Adipocyte (in vitro differentiated cells): ENCODE measurements around the gene ISX.

Experiments used
- DNase-seq: peaks from one replicate; pipeline ENCODE4 v3.0.0-alpha.2; 2015; ENCODE audit warnings: low read depth
- H3K27me3 ChIP-seq: replicated peaks from 2 replicates; pipeline ENCODE4 v1.7.0; 2013; ENCODE audit warnings: mild to moderate bottlenecking, low read length, moderate library complexity; ENCODE audit not compliant: control insufficient read depth, insufficient read depth
- H3K36me3 ChIP-seq: 2 replicates; pipeline ENCODE4 v1.7.0; 2013; ENCODE audit warnings: low read length, mild to moderate bottlenecking, moderate library complexity; ENCODE audit not compliant: control insufficient read depth, insufficient read depth, severe bottlenecking
- H3K4me1 ChIP-seq: 2 replicates; pipeline ENCODE4 v1.7.0; 2013; ENCODE audit warnings: mild to moderate bottlenecking, low read length, moderate library complexity; ENCODE audit not compliant: control insufficient read depth, insufficient read depth
- H3K4me3 ChIP-seq: 2 replicates; pipeline ENCODE4 v1.7.0; 2013; ENCODE audit warnings: mild to moderate bottlenecking, low read length, moderate library complexity
- H3K9ac ChIP-seq: 2 replicates; pipeline ENCODE4 v1.7.0; 2013; ENCODE audit warnings: mild to moderate bottlenecking, low read length, moderate library complexity
- H3K9me3 ChIP-seq: 2 replicates; pipeline ENCODE4 v1.7.0; 2013; ENCODE audit warnings: mild to moderate bottlenecking, low read length, moderate library complexity; ENCODE audit not compliant: control insufficient read depth

Gene ISX

DNA sequence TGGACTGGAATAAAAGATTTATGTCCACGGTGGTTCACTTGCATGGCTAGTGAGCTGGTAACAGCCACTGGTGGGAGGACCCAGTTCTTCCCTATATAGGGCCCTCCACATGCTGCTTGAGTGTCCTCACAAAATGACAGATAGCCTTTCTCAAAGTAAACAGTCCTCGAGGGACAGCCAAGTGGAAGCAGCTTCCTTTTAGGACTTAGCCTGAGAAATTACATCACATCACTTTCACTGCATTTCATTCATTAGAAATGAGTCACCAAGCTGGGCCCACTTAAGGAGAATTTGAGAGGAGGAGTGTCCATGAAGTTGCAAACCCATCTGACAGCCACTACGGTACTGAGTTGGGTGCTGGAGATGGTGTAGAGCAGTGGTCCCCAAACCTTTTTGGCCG lies 7.0 kb downstream of the ISX start:
- Histone ChIP-seq H3K27me3 (no peaks in the 10 kb centered on the region), H3K4me1 (no peaks in the 10 kb centered on the region), H3K9ac (no peak overlapping the region), H3K36me3 (no peaks in the 10 kb centered on the region), H3K9me3 (no peaks in the 10 kb centered on the region), H3K4me3 (no peak overlapping the region)
- peak; percentile 11 for DNase-seq

DNA sequence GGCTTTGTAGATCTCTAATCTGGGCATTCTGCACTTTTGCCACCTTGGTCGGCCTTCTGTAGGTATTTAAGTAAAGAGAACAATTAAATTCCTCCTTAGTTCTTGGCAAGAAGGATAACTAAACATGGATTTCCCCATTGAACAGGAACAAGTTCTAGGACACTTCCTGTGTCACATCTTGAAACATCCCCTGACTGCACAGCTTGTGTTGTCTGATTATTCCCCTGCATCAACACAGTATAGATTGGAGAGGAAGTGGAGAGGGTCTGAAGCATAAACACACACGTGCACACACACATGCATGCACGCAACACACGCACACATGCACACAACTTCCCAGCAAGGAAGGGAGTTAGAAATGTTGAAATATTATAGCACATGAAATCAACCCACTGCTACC lies 8.6 kb downstream of the ISX start:
- no peak for DNase-seq
- H3K4me3 ChIP-seq = no peak overlapping the region
- H3K4me1 ChIP-seq = no peaks in the 10 kb centered on the region
- H3K27me3 ChIP-seq = no peaks in the 10 kb centered on the region
- H3K36me3 ChIP-seq = no peaks in the 10 kb centered on the region
- H3K9ac ChIP-seq = no peak overlapping the region
- no peaks in the 10 kb centered on the region for H3K9me3 ChIP-seq

DNA sequence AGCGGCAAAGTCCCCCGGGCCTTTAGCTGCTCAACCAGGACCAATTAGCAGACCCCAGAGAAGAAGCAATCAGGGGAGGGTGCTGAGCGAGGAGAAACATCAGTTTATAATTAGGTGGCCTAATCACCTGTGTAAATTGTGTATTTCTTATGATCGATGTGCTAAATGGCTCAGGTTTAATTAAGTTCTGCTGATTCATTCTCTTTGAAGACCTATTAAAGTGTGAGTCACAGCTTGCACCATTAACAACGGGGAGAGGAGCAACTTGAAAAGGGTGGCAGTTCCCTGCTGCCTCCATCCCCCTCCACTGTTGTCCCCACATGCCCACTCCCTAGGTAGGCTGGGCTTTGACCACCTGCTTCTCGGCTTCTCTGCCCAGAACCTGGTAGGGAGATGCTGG lies 10.7 kb downstream of the ISX start:
- Histone ChIP-seq H3K4me3 (no peak overlapping the region), H3K36me3 (no peaks in the 10 kb centered on the region), H3K4me1 (no peaks in the 10 kb centered on the region), H3K9ac (no peak overlapping the region), H3K27me3 (no peaks in the 10 kb centered on the region), H3K9me3 (no peaks in the 10 kb centered on the region)
- DNase-seq = no peak

DNA sequence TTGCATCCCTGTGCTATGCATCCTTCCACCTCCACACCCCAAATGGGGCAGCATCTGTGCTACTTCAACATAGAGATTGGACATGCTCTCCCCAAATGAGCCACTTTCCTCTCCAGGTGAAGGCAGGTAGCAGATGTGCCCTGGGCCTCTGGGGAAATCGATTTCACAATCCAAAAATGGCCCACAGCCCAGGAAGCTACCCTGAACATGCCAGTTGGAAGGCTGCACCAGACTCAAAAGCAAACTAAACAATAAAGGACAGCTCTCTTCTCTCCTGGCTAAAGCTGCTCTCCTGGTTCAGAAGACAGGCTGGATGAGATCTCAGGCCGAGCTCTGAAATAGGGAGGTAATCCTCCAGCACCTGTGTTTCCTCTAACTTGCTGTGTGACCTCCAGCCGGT lies 19.7 kb downstream of the ISX start:
- Histone ChIP-seq H3K9ac (no peak overlapping the region), H3K27me3 (no peaks in the 10 kb centered on the region), H3K9me3 (no peaks in the 10 kb centered on the region), H3K4me3 (no peak overlapping the region), H3K36me3 (no peaks in the 10 kb centered on the region), H3K4me1 (no peaks in the 10 kb centered on the region)
- DNase-seq = no peak

DNA sequence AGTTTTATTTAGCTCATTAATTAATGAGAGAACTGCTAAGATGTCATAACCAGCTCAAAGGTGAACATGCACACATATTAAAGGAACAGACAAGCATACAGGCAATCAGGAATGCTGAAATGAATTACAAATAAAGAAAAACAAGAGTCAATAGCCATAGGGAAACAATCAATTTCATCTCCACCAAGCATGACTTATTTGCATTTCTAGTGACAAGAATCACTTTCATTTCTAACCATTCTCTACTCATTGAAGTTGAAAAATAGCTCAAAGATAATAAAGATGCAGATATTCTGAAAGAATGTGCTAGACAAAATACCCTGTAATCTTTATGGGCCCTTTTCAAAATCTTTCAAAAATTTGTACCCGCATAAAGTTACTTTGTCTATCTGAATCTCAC lies 23.2 kb downstream of the ISX start:
- H3K9ac ChIP-seq = no peak overlapping the region

DNA sequence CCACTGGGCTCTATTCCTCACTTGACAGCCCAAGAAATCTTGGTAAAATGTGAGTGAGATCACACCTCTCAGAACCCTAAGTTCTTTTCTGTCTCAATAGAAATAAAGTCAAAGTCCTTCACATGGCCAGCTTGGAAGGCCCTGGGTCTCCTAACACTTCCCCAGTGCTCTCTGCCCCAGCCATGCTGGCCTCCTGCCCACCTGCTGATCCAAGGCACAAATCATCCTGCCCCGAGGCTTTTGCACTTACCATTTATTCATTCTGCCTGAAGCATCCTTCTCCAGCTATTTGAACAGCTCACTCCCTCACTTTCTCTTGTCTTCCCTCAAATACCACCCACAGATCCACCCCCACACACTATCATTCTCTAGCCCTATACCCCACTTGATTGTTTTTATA lies 26.4 kb downstream of the ISX start:
- no peaks in the 10 kb centered on the region for H3K4me1 ChIP-seq
- H3K4me3 ChIP-seq = no peak overlapping the region
- H3K27me3 ChIP-seq = peaks cover 3% of the 10 kb centered on the region
- no peaks in the 10 kb centered on the region for H3K36me3 ChIP-seq
- H3K9me3 ChIP-seq = no peaks in the 10 kb centered on the region
- no peak for DNase-seq
- H3K9ac ChIP-seq = no peak overlapping the region

More for the DNA sequence above, 23.2 kb downstream of the ISX start:
- Histone ChIP-seq H3K27me3 (no peaks in the 10 kb centered on the region), H3K9me3 (no peaks in the 10 kb centered on the region), H3K4me1 (no peaks in the 10 kb centered on the region), H3K36me3 (no peaks in the 10 kb centered on the region), H3K4me3 (no peak overlapping the region)
- no peak for DNase-seq

DNA sequence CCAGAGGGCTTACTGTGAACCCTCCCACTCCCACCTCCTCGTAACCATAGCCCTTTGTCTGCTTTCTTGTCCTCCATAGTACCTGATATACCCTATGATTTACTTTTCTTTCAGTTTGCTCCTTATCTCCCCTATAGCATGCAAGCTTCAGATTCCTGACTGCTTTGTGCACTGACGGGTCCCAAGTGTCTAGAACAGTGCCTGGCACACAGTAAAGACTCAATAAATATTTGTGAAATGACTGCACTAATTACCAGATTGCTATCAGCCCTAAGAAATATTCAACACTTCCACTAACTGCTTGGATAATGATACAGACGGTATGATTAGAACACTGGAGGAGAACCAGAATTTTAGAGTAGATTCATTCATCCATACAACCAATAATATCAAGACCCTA lies 33.0 kb downstream of the ISX start:
- Histone ChIP-seq H3K9me3 (no peaks in the 10 kb centered on the region), H3K4me1 (no peaks in the 10 kb centered on the region), H3K27me3 (peaks cover 3% of the 10 kb centered on the region), H3K9ac (no peak overlapping the region), H3K36me3 (no peaks in the 10 kb centered on the region), H3K4me3 (no peak overlapping the region)
- DNase-seq = no peak

DNA sequence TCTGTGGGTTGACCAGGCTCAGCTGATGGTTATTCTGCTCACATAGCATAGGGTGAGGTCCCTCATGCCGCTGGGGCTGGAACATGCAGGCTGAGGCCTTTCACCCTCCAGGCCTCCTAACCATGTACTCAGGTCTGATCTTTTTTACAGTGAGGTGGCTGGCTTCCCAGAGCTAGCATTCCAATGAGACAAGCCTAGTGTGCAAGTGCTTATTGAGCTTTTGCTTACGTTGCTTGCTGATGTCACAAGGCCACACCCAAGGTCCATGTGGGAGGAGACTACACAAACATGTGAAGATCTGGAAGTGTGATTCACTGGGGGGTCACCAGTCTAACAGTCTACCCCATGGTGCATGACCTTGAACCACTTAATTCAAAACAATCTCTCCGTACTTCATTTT lies 33.9 kb downstream of the ISX start:
- no peak overlapping the region for H3K4me3 ChIP-seq
- DNase-seq = no peak
- H3K9me3 ChIP-seq = no peaks in the 10 kb centered on the region

DNA sequence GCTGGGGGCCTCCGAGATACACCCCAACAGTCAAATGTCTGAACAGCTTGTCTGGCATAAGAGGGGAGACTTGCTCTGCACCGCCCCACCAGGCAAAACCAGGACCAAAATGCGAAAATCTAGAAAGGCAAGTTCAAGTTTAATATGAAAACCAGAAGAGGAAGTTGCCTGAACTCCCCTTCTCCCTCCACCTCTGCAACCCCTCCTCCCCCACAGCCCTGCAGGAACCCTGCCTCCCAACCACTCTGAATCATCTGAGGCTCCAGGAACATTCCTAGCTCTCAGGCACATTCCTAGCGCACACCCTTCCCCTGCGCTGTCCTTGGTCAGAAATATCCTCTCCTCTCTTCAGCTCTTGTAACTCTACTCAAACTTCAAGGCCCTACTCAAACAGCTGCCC lies 36.7 kb downstream of the ISX start:
- DNase-seq = peak; percentile 13
- Histone ChIP-seq H3K36me3 (no peaks in the 10 kb centered on the region), H3K27me3 (peaks cover 5% of the 10 kb centered on the region), H3K9me3 (no peaks in the 10 kb centered on the region), H3K4me3 (no peak overlapping the region), H3K4me1 (no peaks in the 10 kb centered on the region), H3K9ac (no peak overlapping the region)

More for the DNA sequence above, 33.9 kb downstream of the ISX start:
- Histone ChIP-seq H3K4me1 (no peaks in the 10 kb centered on the region), H3K36me3 (no peaks in the 10 kb centered on the region), H3K27me3 (peaks cover 3% of the 10 kb centered on the region), H3K9ac (no peak overlapping the region)

DNA sequence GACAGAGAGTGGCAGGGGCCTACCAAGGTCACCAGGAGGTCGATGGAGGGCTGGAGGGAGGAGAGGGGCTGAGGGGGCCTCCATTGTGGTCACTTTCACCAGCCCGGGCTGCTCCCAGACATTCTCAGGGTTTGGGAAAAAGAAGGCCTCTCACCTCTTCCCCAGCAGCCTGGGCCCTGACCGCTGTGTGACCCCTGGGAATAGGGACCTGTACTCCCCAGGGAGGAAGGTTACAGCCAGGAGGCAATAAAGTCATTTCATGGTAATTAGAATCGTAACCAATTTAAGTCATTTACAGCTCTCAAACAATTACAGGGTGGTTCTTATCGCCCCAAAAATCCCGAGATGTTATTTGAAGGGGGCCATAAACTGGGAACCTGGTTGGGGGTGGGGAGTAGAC lies 37.8 kb downstream of the ISX start:
- no peaks in the 10 kb centered on the region for H3K4me1 ChIP-seq
- H3K9ac ChIP-seq = no peak overlapping the region
- H3K36me3 ChIP-seq = no peaks in the 10 kb centered on the region
- DNase-seq = no peak
- H3K4me3 ChIP-seq = no peak overlapping the region
- H3K27me3 ChIP-seq = peaks cover 5% of the 10 kb centered on the region
- no peaks in the 10 kb centered on the region for H3K9me3 ChIP-seq

DNA sequence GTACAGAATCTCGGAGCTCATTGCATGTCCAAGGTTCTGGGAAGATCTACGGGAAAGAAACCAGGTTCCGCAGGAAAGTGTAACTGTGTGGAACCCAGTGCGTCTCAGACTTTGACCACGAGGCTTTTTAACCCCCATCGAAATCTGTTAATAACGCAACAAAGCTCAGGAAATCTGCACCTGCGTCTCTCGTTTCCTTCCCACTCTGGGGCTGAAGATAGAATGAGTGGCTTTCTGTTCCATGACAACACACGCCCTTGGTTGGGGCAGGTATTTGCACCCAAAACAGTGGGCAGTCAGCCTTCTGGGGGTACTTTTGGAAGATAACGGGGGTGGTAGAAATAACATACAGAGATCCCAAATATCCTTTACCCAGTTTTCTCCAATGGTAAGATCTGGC lies 38.5 kb downstream of the ISX start:
- H3K4me1 ChIP-seq = no peaks in the 10 kb centered on the region
- no peaks in the 10 kb centered on the region for H3K9me3 ChIP-seq
- no peak overlapping the region for H3K4me3 ChIP-seq
- peaks cover 5% of the 10 kb centered on the region for H3K27me3 ChIP-seq
- DNase-seq = no peak
- no peak overlapping the region for H3K9ac ChIP-seq
- H3K36me3 ChIP-seq = no peaks in the 10 kb centered on the region

DNA sequence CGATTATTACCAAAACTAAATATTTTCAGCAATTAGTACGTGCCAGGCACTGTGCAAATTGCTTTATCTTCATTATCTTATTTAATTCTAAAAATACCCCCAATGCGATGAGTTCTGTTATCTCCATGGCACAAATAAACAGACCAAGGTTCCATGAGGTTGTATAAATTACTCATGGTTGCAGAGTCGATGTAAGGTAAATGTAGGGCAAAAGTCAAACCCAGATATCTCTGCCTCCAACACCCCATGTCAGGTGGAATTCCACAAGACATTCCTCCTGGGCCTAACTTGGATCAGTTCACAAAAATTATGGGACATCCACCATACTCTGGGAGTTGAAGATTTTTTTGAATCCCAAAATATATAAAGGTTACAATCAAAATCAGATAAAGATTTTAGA lies 43.7 kb downstream of the ISX start:
- no peaks in the 10 kb centered on the region for H3K36me3 ChIP-seq
- H3K9ac ChIP-seq = no peak overlapping the region
- DNase-seq = no peak
- H3K4me1 ChIP-seq = no peaks in the 10 kb centered on the region
- H3K27me3 ChIP-seq = peaks cover 7% of the 10 kb centered on the region
- H3K4me3 ChIP-seq = no peak overlapping the region
- no peaks in the 10 kb centered on the region for H3K9me3 ChIP-seq
